A549 (cell line): ENCODE measurements around the gene ITSN2. TPM values are rescaled to one million over a fixed set of nuclear protein-coding genes. Genes with fewer than 3 reads are reported as not detected.

ENCODE experiments used
- ATAC-seq, 2 experiments: fragments of 200-7000 bp in 1 of 2; fragments of >200 bp in 1 of 2; cut with Nextera tagmentation in 1 of 2; cut with Tn5 transposase in 1 of 2; 3 replicates each; pipeline versions ENCODE4 v1.8.0 to v1.9.1; 2018 to 2020; ENCODE audit warnings: mild to moderate bottlenecking in 1 of 2, moderate library complexity in 1 of 2
- CTCF ChIA-PET: fragments of 300-600 bp; sonication (Branson Sonifier 250); formaldehyde crosslinking; extraction: SDS; loops from one replicate; lab custom pipeline; 2021; ENCODE audit warnings: antibody characterized with exemption, inconsistent platforms; lab: Yijun Ruan, JAX
- POLR2A ChIA-PET: fragments of 350-600 bp; formaldehyde crosslinking; extraction: SDS; loops from one replicate; lab custom pipeline; 2021; ENCODE audit warnings: antibody characterized with exemption, inconsistent platforms; lab: Yijun Ruan, JAX
- DNase-seq, 2 experiments: peaks; one replicate each; pipeline versions ENCODE4 v3.0.0 to v3.0.0-alpha.2; 2011 to 2016; ENCODE audit warnings: low read depth in 1 of 2, low spot score in 1 of 2
- FAIRE-seq: peaks from 2 replicates; lab custom pipeline; 2011; peaks lifted over from hg19 to GRCh38; lab: Jason Lieb, UNC
- H3K27ac ChIP-seq, 2 experiments: fragments of >200 bp; sonication (Bioruptor Twin); formaldehyde crosslinking; 3 replicates each; pipeline ENCODE4 v1.5.1; 2016 to 2017
- H3K4me1 ChIP-seq: fragments of >200 bp; sonication (Bioruptor Twin); formaldehyde crosslinking; 3 replicates; pipeline ENCODE4 v1.6.1; 2016
- H3K4me2 ChIP-seq: fragments of >200 bp; sonication (Bioruptor Twin); formaldehyde crosslinking; 3 replicates; pipeline ENCODE4 v1.6.1; 2016
- H3K4me3 ChIP-seq: fragments of >200 bp; sonication (Bioruptor Twin); formaldehyde crosslinking; 3 replicates; pipeline ENCODE4 v1.5.1; 2016
- H3K9me3 ChIP-seq: fragments of >200 bp; sonication (Bioruptor Twin); formaldehyde crosslinking; 3 replicates; pipeline ENCODE4 v1.6.1; 2016
- BHLHE40 ChIP-seq: IDR thresholded peaks from 2 replicates; pipeline ENCODE4 v1.6.1; 2012; ENCODE audit warnings: low read depth, low read length, inconsistent platforms
- CBX8 ChIP-seq: fragments of 200-600 bp; sonication (generic); IDR thresholded peaks from 2 replicates; pipeline ENCODE4 v1.6.1; 2016
- CHD2 ChIP-seq: fragments of 150-350 bp; IDR thresholded peaks from 2 replicates; pipeline ENCODE4 v1.6.1; 2014; ENCODE audit warnings: low read length; ENCODE audit not compliant: partially characterized antibody
- CHD4 ChIP-seq: fragments of 200-600 bp; sonication (generic); IDR thresholded peaks from 2 replicates; pipeline ENCODE4 v1.6.1; 2016; ENCODE audit warnings: antibody characterized with exemption, mild to moderate bottlenecking, borderline replicate concordance
- CTCF ChIP-seq: fragments of >200 bp; sonication (Bioruptor Twin); formaldehyde crosslinking; IDR thresholded peaks from 3 replicates; pipeline ENCODE4 v1.5.1; 2016
- EP300 ChIP-seq, 2 experiments: fragments of >200 bp; sonication (Bioruptor Twin); formaldehyde crosslinking; IDR thresholded peaks; 2 replicates in 1 of 2; 3 replicates in 1 of 2; pipeline ENCODE4 v1.6.1; 2016 to 2017
- ESRRA ChIP-seq: fragments of 150-350 bp; IDR thresholded peaks from 2 replicates; pipeline ENCODE4 v1.6.1; 2014; ENCODE audit warnings: mild to moderate bottlenecking, low read length, borderline replicate concordance
- FOXS1 ChIP-seq: fragments of 250-450 bp; sonication (Bioruptor Pico); IDR thresholded peaks from 2 replicates; pipeline ENCODE4 v1.5.0; 2020; ENCODE audit warnings: mild to moderate bottlenecking, moderate library complexity
- HDAC2 ChIP-seq: fragments of 200-600 bp; sonication (generic); IDR thresholded peaks from 2 replicates; pipeline ENCODE4 v1.6.1; 2016
- HOXA7 ChIP-seq: fragments of 250-450 bp; sonication (Bioruptor Pico); IDR thresholded peaks from 2 replicates; pipeline ENCODE4 v1.5.0; 2020; ENCODE audit warnings: mild to moderate bottlenecking, moderate library complexity
- HOXB13 ChIP-seq: fragments of 250-450 bp; sonication (Bioruptor Pico); IDR thresholded peaks from 2 replicates; pipeline ENCODE4 v1.5.0; 2020; ENCODE audit warnings: low read depth, mild to moderate bottlenecking, moderate library complexity
- JUNB ChIP-seq: fragments of >200 bp; sonication (Bioruptor Twin); formaldehyde crosslinking; IDR thresholded peaks from 2 replicates; pipeline ENCODE4 v1.6.1; 2016
- KDM1A ChIP-seq: fragments of 200-600 bp; sonication (generic); IDR thresholded peaks from 2 replicates; pipeline ENCODE4 v1.6.1; 2016; ENCODE audit warnings: low read depth, mild to moderate bottlenecking
- NFE2L2 ChIP-seq: fragments of 150-350 bp; conservative IDR thresholded peaks from 2 replicates; pipeline ENCODE4 v1.6.1; 2014; ENCODE audit warnings: low read length
- NR3C1 ChIP-seq: fragments of >200 bp; sonication (Bioruptor Twin); formaldehyde crosslinking; IDR thresholded peaks from 3 replicates; pipeline ENCODE4 v1.6.1; 2017
- RAD21 ChIP-seq, 2 experiments: fragments of >200 bp in 1 of 2; sonication (Bioruptor Twin) in 1 of 2; formaldehyde crosslinking in 1 of 2; IDR thresholded peaks in 1 of 2; conservative IDR thresholded peaks in 1 of 2; 2 replicates in 1 of 2; 3 replicates in 1 of 2; pipeline ENCODE4 v1.6.1; 2012 to 2018; ENCODE audit warnings: inconsistent platforms in 1 of 2
- RARB ChIP-seq: fragments of 250-450 bp; sonication (Bioruptor Pico); IDR thresholded peaks from 2 replicates; pipeline ENCODE4 v1.8.0; 2021; ENCODE audit warnings: mild to moderate bottlenecking, moderate library complexity
- RFX5 ChIP-seq: fragments of 450-650 bp; IDR thresholded peaks from 2 replicates; pipeline ENCODE4 v1.7.1; 2014; ENCODE audit warnings: antibody characterized with exemption, mild to moderate bottlenecking, moderate library complexity
- RNF2 ChIP-seq: fragments of 200-600 bp; sonication (generic); IDR thresholded peaks from 2 replicates; pipeline ENCODE4 v1.6.1; 2016; ENCODE audit warnings: low read depth, mild to moderate bottlenecking, antibody characterized with exemption, moderate library complexity, borderline replicate concordance
- TFCP2L1 ChIP-seq: fragments of 250-450 bp; sonication (Bioruptor Pico); IDR thresholded peaks from 2 replicates; pipeline ENCODE4 v1.5.0; 2021; ENCODE audit warnings: mild to moderate bottlenecking
- ZNF302 ChIP-seq: fragments of 250-450 bp; sonication (Bioruptor Pico); IDR thresholded peaks from 2 replicates; pipeline ENCODE4 v1.9.0; 2021; ENCODE audit warnings: inconsistent platforms, mild to moderate bottlenecking, moderate library complexity
- WGBS: methylation state at CpG from one replicate; pipeline ENCODE4 v1.1.6; 2017; ENCODE audit errors: missing lambda C conversion rate; 5-methylcytosine and 5-hydroxymethylcytosine counted together
- polyA plus RNA-seq, 4 experiments: library from polyadenylated mRNA; depleted of rRNA in 3 of 4; stranded (reverse); fragments of >200 nt; fragmentation: RNase III in 1 of 4; extraction: RNeasy Plus Mini Kit Qiagen cat#74134 plus additional on column Dnase treatment in 1 of 4; gene quantifications; 2 replicates in 3 of 4; 3 replicates in 1 of 4; pipeline ENCODE4 v1.2.3, GENCODE V29; 2011 to 2017
- TF ChIP-seq, protein P1 (sequence below): fragments of 450-650 bp; IDR thresholded peaks from 2 replicates; pipeline ENCODE4 v1.6.1; 2014; ENCODE audit warnings: antibody characterized with exemption
- TF ChIP-seq, protein P2 (sequence below): IDR thresholded peaks from 2 replicates; pipeline ENCODE4 v1.6.1; 2012

Gene ITSN2
- polyA plus RNA-seq, 2 of the 4 experiments (the other 2 are of a cell fraction), result 19.8 to 48.3 TPM

DNA sequence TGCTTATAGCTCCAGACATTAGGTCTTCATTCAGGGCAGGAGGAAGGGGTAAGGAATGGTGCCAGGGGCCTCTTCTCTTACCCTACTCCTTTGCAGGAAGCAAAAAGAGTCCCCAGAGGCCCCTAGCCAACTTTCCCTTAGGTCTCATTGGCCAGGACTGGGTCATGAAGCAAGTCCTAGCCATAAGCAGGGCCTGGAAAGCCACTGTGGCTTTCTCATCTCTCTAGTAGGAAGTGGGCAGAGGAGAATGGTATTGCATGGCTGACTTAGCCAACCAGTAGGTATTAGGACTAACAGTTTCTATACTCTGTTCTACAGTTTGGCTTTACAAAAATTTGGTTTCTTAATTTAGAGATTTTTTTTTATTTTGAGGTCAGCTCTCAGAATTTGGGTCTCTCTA lies 180.7 kb downstream of the ITSN2 start:
- no peak for TF ChIP-seq HOXB13 (CRISPR knock-in tag)
- TF ChIP-seq RARB (CRISPR knock-in tag), result no peak
- no peak for TF ChIP-seq JUNB
- TF ChIP-seq KDM1A, result no peak
- no peak for TF ChIP-seq ESRRA
- TF ChIP-seq NR3C1, result no peak
- no peak for TF ChIP-seq ZNF302 (CRISPR knock-in tag)
- CTCF ChIA-PET, result interaction anchor here (1.0 to 2.2 kb wide), 4 partner anchors 10 to 96 kb away, joined by 3 to 16 read pairs (median 4); partner anchors contain the start of gene TP53I3
- H3K9me3 ChIP-seq, result no peaks in the 10 kb centered on the region

DNA sequence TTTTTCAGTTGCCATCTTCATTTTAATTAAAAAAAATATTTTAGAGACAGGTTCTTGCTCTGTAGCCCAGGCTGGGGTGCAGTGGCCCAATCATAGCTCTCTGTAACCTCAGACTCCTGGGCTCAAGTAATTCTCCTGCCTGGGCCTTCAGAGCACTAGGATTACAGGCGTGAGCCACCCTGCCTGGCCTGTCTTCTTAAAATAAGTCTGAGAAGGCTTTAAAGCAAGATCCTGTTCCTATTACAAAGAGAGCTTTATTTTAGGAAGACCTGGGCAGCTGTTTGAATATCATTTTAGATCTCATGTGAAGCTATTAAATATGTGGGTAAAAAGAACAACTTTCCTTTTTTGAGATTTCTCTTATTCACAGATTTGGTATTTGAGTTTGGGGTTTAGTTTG lies 184.0 kb downstream of the ITSN2 start:
- Histone ChIP-seq H3K9me3 (no peaks in the 10 kb centered on the region), H3K4me1 (no peaks in the 10 kb centered on the region), H3K4me3 (no peak overlapping the region), H3K4me2 (no peak overlapping the region), H3K27ac (no peak overlapping the region)
- 77% methylated on average over 1 of the region's 1 CpG for WGBS
- FAIRE-seq (no peak), DNase-seq (no peak), ATAC-seq (no peak)
- CTCF ChIA-PET, result interaction anchor here (0.8 to 1.2 kb wide), 3 partner anchors 12 to 92 kb away, joined by 3 to 4 read pairs (median 4); partner anchors contain the start of gene TP53I3
- TF ChIP-seq CHD4, result no peak
- no peak for TF ChIP-seq HOXB13 (CRISPR knock-in tag)
- no peak for TF ChIP-seq CHD2
- TF ChIP-seq CBX8, result no peak
- TF ChIP-seq HDAC2, result no peak
- no peak for TF ChIP-seq CTCF
- TF ChIP-seq, protein P1, sequence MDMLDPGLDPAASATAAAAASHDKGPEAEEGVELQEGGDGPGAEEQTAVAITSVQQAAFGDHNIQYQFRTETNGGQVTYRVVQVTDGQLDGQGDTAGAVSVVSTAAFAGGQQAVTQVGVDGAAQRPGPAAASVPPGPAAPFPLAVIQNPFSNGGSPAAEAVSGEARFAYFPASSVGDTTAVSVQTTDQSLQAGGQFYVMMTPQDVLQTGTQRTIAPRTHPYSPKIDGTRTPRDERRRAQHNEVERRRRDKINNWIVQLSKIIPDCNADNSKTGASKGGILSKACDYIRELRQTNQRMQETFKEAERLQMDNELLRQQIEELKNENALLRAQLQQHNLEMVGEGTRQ, result no peak
- POLR2A ChIA-PET, result no interaction called here

More for the DNA sequence above, 180.7 kb downstream of the ITSN2 start:
- no peak overlapping the region for H3K4me3 ChIP-seq
- no peak overlapping the region for H3K4me2 ChIP-seq
- FAIRE-seq (no peak), DNase-seq (no peak), ATAC-seq (no peak)
- POLR2A ChIA-PET, result no interaction called here
- no peak overlapping the region for H3K27ac ChIP-seq
- H3K4me1 ChIP-seq, result no peaks in the 10 kb centered on the region

DNA sequence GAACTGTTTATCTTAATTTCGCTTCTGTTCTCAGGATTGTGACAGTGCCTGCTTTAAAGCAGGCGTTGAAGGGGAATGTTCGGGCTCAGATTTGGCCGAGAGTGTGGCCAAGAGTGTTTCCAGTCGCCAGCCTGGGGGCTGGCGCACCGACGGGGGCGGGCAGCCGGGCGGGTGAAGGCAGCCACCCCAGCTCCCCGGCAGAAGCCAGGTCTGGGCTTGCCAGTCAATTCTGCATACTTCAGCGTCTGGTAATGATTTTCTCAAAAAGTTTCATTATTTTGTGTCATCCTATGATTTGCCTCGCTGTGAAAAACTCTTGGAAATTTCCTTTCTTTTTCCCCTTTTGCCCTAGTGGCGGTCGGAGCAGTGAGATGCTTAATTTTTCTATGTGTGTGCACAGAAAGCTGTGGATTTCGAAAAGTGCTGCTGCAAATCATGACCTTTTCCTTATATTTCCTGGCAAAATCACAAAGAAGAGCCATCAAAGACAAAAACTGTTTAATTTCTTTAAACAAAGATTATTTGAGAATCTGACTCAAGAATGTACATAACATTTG lies 184.6 kb downstream of the ITSN2 start:
- Histone ChIP-seq H3K9me3 (no peaks in the 10 kb centered on the region), H3K27ac (no peak overlapping the region), H3K4me2 (no peak overlapping the region), H3K4me3 (no peak overlapping the region), H3K4me1 (no peaks in the 10 kb centered on the region)
- WGBS, result 77% methylated on average over 17 of the region's 17 CpGs
- FAIRE-seq, result no peak
- ChIA-PET CTCF (interaction anchor here (0.8 to 1.2 kb wide), 3 partner anchors 12 to 91 kb away, joined by 3 to 4 read pairs (median 4); partner anchors contain the start of gene TP53I3), POLR2A (no interaction called here)
- no peak for ATAC-seq
- no peak for DNase-seq
- TF ChIP-seq EP300 (IDR thresholded peaks at IDR 0.05), result no peak
- TF ChIP-seq CBX8, result no peak
- TF ChIP-seq BHLHE40, result no peak
- no peak for TF ChIP-seq ESRRA
- TF ChIP-seq RAD21 (conservative IDR thresholded peaks at IDR 0.05 in 1 of 2, IDR thresholded peaks at IDR 0.05 in 1 of 2), result no peak
- no peak for TF ChIP-seq TFCP2L1 (CRISPR knock-in tag)
- no peak for TF ChIP-seq NFE2L2
- no peak for TF ChIP-seq RNF2
- TF ChIP-seq NR3C1, result no peak
- TF ChIP-seq HOXA7, result no peak
- TF ChIP-seq FOXS1 (CRISPR knock-in tag), result no peak
- TF ChIP-seq, protein P2, sequence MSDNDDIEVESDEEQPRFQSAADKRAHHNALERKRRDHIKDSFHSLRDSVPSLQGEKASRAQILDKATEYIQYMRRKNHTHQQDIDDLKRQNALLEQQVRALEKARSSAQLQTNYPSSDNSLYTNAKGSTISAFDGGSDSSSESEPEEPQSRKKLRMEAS, result no peak
- TF ChIP-seq RFX5, result no peak
- TF ChIP-seq, all 56 proteins: peak for 0
